Measurements from ENCODE around the gene IL36A.
A peak's percentile ranks its signal among the peaks of the same experiment; 100 is the strongest.

IL36A gene

DNA sequence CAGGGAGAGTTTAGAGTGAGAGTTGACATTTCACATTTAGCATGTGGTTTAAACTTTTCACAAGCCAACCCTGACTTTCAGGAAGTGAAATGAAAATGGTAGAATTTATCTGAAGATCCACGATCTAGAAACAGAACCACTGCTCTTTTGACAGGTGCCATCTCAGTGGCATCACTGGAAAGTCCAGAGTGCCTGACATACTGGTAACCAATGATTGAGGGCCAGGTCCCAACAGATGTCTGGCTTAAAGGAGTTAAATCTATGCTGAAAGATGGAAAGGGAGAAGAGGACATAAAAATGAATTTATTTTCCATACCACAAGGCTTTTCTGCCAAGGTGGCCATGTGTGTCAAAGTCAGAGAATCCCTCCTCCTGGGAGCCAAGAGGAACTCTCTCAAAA lies 24.7 kb upstream of the IL36A start:
- no peak for DNase-seq (ENCODE audit: low spot score)
- TF ChIP-seq, protein P1, sequence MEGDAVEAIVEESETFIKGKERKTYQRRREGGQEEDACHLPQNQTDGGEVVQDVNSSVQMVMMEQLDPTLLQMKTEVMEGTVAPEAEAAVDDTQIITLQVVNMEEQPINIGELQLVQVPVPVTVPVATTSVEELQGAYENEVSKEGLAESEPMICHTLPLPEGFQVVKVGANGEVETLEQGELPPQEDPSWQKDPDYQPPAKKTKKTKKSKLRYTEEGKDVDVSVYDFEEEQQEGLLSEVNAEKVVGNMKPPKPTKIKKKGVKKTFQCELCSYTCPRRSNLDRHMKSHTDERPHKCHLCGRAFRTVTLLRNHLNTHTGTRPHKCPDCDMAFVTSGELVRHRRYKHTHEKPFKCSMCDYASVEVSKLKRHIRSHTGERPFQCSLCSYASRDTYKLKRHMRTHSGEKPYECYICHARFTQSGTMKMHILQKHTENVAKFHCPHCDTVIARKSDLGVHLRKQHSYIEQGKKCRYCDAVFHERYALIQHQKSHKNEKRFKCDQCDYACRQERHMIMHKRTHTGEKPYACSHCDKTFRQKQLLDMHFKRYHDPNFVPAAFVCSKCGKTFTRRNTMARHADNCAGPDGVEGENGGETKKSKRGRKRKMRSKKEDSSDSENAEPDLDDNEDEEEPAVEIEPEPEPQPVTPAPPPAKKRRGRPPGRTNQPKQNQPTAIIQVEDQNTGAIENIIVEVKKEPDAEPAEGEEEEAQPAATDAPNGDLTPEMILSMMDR (IDR thresholded peaks at IDR 0.05; ENCODE audit: extremely low read depth, insufficient read depth, missing control alignments): no peak
- in situ Hi-C loops (cut with MboI; ENCODE audit: low pct_unique_long_range_greater_than_20kb, low sequenced_read_pairs, unreplicated experiment): no loop called here

DNA sequence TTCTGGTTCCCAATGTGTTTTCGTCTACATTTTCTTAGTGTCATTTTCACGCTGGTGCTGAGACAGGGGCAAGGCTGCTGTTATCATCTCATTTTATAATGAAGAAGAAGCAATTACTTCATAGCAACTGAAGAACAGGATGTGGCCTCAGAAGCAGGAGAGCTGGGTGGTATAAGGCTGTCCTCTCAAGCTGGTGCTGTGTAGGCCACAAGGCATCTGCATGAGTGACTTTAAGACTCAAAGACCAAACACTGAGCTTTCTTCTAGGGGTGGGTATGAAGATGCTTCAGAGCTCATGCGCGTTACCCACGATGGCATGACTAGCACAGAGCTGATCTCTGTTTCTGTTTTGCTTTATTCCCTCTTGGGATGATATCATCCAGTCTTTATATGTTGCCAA lies 20.2 kb upstream of the IL36A start:
- TF ChIP-seq, protein P1 (IDR thresholded peaks at IDR 0.05; ENCODE audit: extremely low read depth, insufficient read depth, missing control alignments): no peak
- DNase-seq (ENCODE audit: low spot score): no peak
- in situ Hi-C loops (cut with MboI; ENCODE audit: low pct_unique_long_range_greater_than_20kb, low sequenced_read_pairs, unreplicated experiment): no loop called here

DNA sequence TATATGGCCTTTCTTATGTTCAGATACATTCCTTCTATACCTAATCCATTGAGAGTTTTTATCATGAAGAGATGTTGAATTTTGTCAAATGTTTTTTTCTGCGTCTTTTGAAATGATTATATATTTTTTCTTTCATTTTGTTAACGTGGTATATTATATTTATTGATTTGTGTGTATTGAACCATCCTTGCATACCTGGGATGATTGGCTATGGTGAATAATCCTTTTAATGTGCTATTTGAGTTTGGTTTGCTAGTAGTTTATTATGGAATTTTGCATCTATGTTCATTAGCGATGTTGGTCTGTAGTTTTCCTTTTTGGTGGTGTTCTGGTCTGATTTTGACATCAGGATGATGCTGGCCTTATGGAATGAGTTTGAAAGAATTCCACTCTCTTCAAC lies 15.6 kb upstream of the IL36A start:
- no peak for DNase-seq (ENCODE audit: low spot score)
- TF ChIP-seq, protein P1 (IDR thresholded peaks at IDR 0.05; ENCODE audit: extremely low read depth, insufficient read depth, missing control alignments): no peak

DNA sequence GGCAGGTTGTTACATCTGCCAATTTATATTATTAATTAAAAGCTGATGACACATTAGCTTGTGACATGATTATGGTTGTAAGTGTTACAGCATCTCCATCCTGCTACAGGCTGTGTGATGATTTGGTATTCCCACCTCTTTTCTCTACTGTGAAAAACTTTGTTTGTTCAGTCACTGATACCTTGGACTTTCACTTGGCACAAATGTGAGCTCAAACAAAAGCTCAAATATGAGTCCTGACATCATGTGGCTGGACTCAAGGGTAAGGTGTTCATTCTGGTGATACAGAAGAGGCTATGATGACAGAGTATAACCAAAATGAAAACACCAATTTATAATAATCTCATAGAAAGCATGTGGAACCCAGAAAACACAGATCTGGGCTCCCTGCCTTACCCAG lies 11.4 kb upstream of the IL36A start:
- no peak for DNase-seq (ENCODE audit: low spot score)
- TF ChIP-seq, protein P1 (IDR thresholded peaks at IDR 0.05; ENCODE audit: extremely low read depth, insufficient read depth, missing control alignments): no peak
- in situ Hi-C loops (cut with MboI; ENCODE audit: low pct_unique_long_range_greater_than_20kb, low sequenced_read_pairs, unreplicated experiment): no loop called here

More for the DNA sequence above, 15.6 kb upstream of the IL36A start:
- in situ Hi-C loops (cut with MboI; ENCODE audit: low pct_unique_long_range_greater_than_20kb, low sequenced_read_pairs, unreplicated experiment): no loop called here

DNA sequence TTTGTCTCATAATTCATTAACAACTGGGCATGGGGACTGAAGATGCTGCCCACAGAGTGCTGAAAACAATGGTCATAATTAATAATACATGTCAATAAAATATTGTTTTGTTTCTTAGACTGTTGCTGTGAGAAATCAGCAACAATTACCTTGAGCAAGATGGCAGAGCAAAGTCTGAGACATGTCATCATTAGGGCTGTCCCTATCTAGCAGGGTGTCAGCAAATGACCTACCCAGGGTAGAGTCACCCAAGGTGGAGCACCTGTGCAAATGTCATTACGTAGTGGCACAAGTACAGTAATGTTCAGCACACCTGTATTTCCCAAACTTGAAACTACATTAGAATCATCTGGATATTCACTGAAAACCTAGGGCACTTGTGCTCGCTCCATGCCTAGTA lies 10.6 kb upstream of the IL36A start:
- TF ChIP-seq, protein P1 (IDR thresholded peaks at IDR 0.05; ENCODE audit: extremely low read depth, insufficient read depth, missing control alignments): no peak
- DNase-seq (ENCODE audit: low spot score): no peak
- in situ Hi-C loops (cut with MboI; ENCODE audit: low pct_unique_long_range_greater_than_20kb, low sequenced_read_pairs, unreplicated experiment): no loop called here

DNA sequence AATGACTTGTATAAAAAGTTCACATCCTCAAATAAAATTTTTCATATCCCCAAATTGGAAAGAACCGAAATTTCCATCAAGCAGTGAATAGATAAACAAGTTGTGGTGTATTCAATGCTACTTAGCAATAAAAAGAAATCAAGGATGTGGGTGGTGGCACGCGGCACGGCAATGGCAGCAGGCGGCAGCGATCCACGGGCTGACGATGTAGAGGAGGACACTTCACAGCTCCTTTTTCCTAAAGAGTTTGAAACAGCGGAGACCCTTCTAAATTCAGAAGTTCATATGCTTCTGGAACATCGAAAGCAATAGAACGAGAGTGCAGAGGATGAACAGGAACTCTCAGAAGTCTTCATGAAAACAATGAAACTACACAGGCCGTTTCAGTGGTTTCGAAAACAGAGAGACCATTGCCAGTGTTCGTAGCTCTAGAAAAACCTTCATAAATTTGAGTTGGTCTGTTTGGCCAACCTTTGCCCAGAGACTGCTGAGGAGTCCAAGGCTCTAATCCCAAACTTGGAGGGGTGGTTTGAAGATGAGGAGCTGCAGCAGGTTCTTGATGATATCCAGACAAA lies 9.8 kb upstream of the IL36A start:
- DNase-seq (ENCODE audit: low spot score): no peak
- TF ChIP-seq, protein P1 (IDR thresholded peaks at IDR 0.05; ENCODE audit: extremely low read depth, insufficient read depth, missing control alignments): no peak
- in situ Hi-C loops (cut with MboI; ENCODE audit: low pct_unique_long_range_greater_than_20kb, low sequenced_read_pairs, unreplicated experiment): no loop called here

DNA sequence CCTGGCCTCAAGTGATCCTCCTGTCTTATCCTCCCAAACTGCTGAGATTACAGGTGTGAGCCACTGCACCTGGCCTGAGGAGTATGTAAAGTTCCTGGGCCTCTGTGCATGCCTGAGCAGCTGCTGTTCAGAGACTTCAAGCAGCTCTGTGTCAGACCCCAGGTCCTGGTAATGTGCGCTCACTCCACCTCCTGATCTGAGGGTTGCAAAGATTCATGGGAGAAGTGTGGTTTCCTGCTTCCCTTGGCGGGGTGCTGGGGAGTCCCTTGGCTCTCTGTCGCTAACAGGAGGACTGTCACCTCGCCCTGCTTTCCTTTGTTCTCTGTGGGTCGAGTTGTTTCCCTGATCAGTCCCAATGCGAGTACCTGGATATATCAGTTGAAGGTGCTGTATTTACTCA lies 8.6 kb upstream of the IL36A start:
- in situ Hi-C loops (cut with MboI; ENCODE audit: low pct_unique_long_range_greater_than_20kb, low sequenced_read_pairs, unreplicated experiment): no loop called here
- TF ChIP-seq, protein P1 (IDR thresholded peaks at IDR 0.05; ENCODE audit: extremely low read depth, insufficient read depth, missing control alignments): no peak
- DNase-seq (ENCODE audit: low spot score): peak; percentile 18

All from GM13977 (cell line).